ENCODE results near the gene COBL. TPM values are rescaled to one million over a fixed set of nuclear protein-coding genes. Genes with fewer than 3 reads are reported as not detected.

Gene COBL
- total and polyA plus RNA-seq, 2 donors (not counting 3 experiments of a cell fraction or from before 2014, with no cell fraction given), result 0.11 TPM; not detected in 1

- no peak for DNase-seq (ENCODE audit: low read depth, low spot score)
- H3K27ac ChIP-seq (ENCODE audit: insufficient read depth, low read depth, low read length), result no peak overlapping the region
- H3K36me3 ChIP-seq (ENCODE audit: control insufficient read depth in 2 of 2, extremely low read depth in 1 of 2, insufficient read depth in 2 of 2, low read length in 2 of 2), result no peaks in the 10 kb centered on the region
- no peaks in the 10 kb centered on the region for H3K4me1 ChIP-seq (ENCODE audit: control insufficient read depth, extremely low read depth, insufficient read depth, low read length)
- no peak overlapping the region for H3K9ac ChIP-seq (replicated peaks; ENCODE audit: extremely low read depth, insufficient read depth, low read length)
- FAIRE-seq, result no peak
- BruUV-seq (replicated peaks), result no TSS peak
- H2AFZ ChIP-seq (ENCODE audit: low read depth, low read length), result no peak overlapping the region
- POLR2A ChIA-PET, result interaction anchor here (0.7 kb wide), 1 partner anchor 576 kb away, joined by 3 read pairs; no protein-coding TSS in a partner anchor
- H3K4me2 ChIP-seq (ENCODE audit: insufficient read depth, low read length), result no peak overlapping the region
- TF ChIP-seq POLR2AphosphoS5 (IDR thresholded peaks at IDR 0.05; ENCODE audit: insufficient read depth, low read depth, low read length) (no peak), MYC (IDR thresholded peaks at IDR 0.05; ENCODE audit: low read depth, low read length) (no peak), FOS (IDR thresholded peaks at IDR 0.05; ENCODE audit: borderline replicate concordance, insufficient read depth, low read length) (no peak), EZH2 (IDR thresholded peaks at IDR 0.05; ENCODE audit: borderline replicate concordance, low read depth, low read length, severe bottlenecking) (no peak), POLR2A (IDR thresholded peaks at IDR 0.05; ENCODE audit: low read depth, low read length) (no peak), GATA2 (IDR thresholded peaks at IDR 0.05; ENCODE audit: insufficient read depth, insufficient read length, low read depth, low read length) (no peak), CTCF (IDR thresholded peaks at IDR 0.05; ENCODE audit: extremely low read depth in 1 of 2, insufficient read depth in 1 of 2, low read depth in 1 of 2, low read length in 2 of 2) (no peak), JUN (IDR thresholded peaks at IDR 0.05; ENCODE audit: borderline replicate concordance, insufficient read depth, insufficient read length, low read depth) (no peak), MAX (IDR thresholded peaks at IDR 0.05; ENCODE audit: insufficient read depth, insufficient read length) (no peak)
- no peak overlapping the region for H3K4me3 ChIP-seq (replicated peaks in 1 of 3; ENCODE audit: insufficient read depth in 1 of 3, low read depth in 1 of 3, low read length in 3 of 3)
- H3K9me3 ChIP-seq (replicated peaks; ENCODE audit: control insufficient read depth, insufficient read depth, low read length), result no peaks in the 10 kb centered on the region
- no peaks in the 10 kb centered on the region for H3K27me3 ChIP-seq (ENCODE audit: control insufficient read depth in 2 of 2, insufficient read depth in 2 of 2, low read length in 2 of 2)
- dilution Hi-C loops (cut with MboI; ENCODE audit: extremely low pct_ligation_motif_present, low sequenced_read_pairs), result no loop called here
- intact Hi-C loops (cut with micrococcal nuclease), result no loop called here
- no peaks in the 10 kb centered on the region for H3K9me1 ChIP-seq (replicated peaks; ENCODE audit: control insufficient read depth, extremely low read depth, insufficient read depth, low read length)
- H4K20me1 ChIP-seq (replicated peaks; ENCODE audit: control insufficient read depth, extremely low read depth, insufficient read depth, low read length), result no peaks in the 10 kb centered on the region
- no peaks in the 10 kb centered on the region for H3K79me2 ChIP-seq (ENCODE audit: control insufficient read depth, insufficient read depth, low read length)
- CTCF ChIA-PET, result no interaction called here
Measured at GRCh38 chr7:51228386-51228958, 88.1 kb downstream of the COBL start.
